ENCODE measurements around the gene DHX16. TPM values are rescaled to one million over a fixed set of nuclear protein-coding genes. Genes with fewer than 3 reads are reported as not detected.

Gene DHX16
- total and polyA plus RNA-seq, 9 of the 15 experiments (the other 6 are each of a cell fraction or from before 2014, with no cell fraction given): 14.6 to 66.1 (median 47.5) TPM

DNA sequence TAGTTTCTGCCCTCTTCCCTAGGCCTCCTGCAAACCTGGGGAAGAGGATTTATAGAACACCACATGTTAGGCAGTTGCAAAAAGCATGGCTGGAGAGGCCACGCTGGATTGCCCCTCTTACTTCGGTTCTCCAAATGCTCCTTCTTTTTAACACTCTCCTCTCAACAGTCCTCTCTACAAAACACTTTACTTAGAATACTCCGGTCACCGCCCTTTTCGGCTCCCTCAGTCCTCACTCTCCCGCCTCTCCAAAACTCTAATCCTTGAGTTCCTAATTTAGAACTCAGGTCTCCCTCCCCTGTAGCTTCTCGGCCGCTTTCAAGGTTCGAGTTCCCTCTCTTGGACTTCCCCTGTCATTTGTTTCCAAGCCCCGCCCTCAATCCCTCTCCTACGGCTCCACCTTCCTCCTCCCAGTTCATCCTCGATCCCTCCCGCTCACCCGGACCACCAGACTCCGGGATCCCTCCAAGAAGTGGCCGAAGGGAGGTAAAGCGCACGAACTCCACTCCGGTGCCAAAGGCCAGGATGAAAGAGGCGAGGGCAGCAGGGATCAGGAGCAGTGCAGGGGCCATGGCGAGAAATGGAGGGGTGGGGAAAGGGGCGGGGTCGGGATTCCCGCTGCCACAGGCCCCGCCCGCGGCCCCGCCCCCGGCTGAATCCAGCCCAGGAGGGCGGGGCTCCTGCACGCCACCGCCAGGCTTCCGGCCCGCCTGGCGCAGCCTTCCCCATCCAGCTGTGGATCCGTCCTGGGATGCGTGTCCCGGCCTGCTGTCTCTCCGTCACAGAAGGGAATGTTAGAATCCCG, 17.8 kb upstream of the DHX16 start, which contains the start of gene NRM (continued):
- TF ChIP-seq, protein P1, sequence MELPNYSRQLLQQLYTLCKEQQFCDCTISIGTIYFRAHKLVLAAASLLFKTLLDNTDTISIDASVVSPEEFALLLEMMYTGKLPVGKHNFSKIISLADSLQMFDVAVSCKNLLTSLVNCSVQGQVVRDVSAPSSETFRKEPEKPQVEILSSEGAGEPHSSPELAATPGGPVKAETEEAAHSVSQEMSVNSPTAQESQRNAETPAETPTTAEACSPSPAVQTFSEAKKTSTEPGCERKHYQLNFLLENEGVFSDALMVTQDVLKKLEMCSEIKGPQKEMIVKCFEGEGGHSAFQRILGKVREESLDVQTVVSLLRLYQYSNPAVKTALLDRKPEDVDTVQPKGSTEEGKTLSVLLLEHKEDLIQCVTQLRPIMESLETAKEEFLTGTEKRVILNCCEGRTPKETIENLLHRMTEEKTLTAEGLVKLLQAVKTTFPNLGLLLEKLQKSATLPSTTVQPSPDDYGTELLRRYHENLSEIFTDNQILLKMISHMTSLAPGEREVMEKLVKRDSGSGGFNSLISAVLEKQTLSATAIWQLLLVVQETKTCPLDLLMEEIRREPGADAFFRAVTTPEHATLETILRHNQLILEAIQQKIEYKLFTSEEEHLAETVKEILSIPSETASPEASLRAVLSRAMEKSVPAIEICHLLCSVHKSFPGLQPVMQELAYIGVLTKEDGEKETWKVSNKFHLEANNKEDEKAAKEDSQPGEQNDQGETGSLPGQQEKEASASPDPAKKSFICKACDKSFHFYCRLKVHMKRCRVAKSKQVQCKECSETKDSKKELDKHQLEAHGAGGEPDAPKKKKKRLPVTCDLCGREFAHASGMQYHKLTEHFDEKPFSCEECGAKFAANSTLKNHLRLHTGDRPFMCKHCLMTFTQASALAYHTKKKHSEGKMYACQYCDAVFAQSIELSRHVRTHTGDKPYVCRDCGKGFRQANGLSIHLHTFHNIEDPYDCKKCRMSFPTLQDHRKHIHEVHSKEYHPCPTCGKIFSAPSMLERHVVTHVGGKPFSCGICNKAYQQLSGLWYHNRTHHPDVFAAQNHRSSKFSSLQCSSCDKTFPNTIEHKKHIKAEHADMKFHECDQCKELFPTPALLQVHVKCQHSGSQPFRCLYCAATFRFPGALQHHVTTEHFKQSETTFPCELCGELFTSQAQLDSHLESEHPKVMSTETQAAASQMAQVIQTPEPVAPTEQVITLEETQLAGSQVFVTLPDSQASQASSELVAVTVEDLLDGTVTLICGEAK (IDR thresholded peaks at IDR 0.05): peak; percentile 76
- TF ChIP-seq, protein P1 (CRISPR knock-in tag; IDR thresholded peaks at IDR 0.05): no peak
- TF ChIP-seq TAL1 (IDR thresholded peaks at IDR 0.05) (no peak), HNRNPK (IDR thresholded peaks at IDR 0.05; ENCODE audit: low read depth, low read length, poor library complexity, severe bottlenecking) (peak; percentile 35), SRF (CRISPR knock-in tag; IDR thresholded peaks at IDR 0.05) (peak in 1 of 2 experiments; percentile 25; a peak in 1 of 4 replicates), MEF2D (tag; conservative IDR thresholded peaks at IDR 0.05; ENCODE audit: low read depth) (peak; percentile 73; the same call in 1 of the 2 replicates), MAZ (CRISPR knock-in tag; conservative IDR thresholded peaks at IDR 0.05 in 1 of 2, IDR thresholded peaks at IDR 0.05 in 1 of 2) (peak; percentile 80 to 96), SAP30 (IDR thresholded peaks at IDR 0.05; ENCODE audit: borderline replicate concordance, insufficient read depth, low read depth, low read length, poor library complexity, severe bottlenecking) (peak; percentile 56), BHLHE40 (IDR thresholded peaks at IDR 0.05; ENCODE audit: low read length) (peak; percentile 82), NFRKB (IDR thresholded peaks at IDR 0.05; ENCODE audit: low read depth) (0 out of 2 replicates have a peak, but pooled peaks have one; percentile 54), TCF3 (CRISPR knock-in tag; IDR thresholded peaks at IDR 0.05) (no peak), ZFX (CRISPR knock-in tag; IDR thresholded peaks at IDR 0.05) (peak; percentile 53), CCNT2 (IDR thresholded peaks at IDR 0.05; ENCODE audit: borderline replicate concordance, extremely low read depth, insufficient read length, low read depth, low read length) (peak; percentile 74), POLR2AphosphoS5 (IDR thresholded peaks at IDR 0.05; ENCODE audit: control insufficient read depth, insufficient read depth, low read depth, low read length) (peak; percentile 43; the same call in 1 of the 2 replicates), MEF2A (IDR thresholded peaks at IDR 0.05; ENCODE audit: control insufficient read depth, low read depth, low read length) (peak; percentile 58; the same call in 1 of the 2 replicates), NCOA4 (IDR thresholded peaks at IDR 0.05; ENCODE audit: partially characterized antibody) (no peak)
- TF ChIP-seq, protein P2, sequence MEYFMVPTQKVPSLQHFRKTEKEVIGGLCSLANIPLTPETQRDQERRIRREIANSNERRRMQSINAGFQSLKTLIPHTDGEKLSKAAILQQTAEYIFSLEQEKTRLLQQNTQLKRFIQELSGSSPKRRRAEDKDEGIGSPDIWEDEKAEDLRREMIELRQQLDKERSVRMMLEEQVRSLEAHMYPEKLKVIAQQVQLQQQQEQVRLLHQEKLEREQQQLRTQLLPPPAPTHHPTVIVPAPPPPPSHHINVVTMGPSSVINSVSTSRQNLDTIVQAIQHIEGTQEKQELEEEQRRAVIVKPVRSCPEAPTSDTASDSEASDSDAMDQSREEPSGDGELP (CRISPR knock-in tag; IDR thresholded peaks at IDR 0.05; ENCODE audit: borderline replicate concordance): peak; percentile 93

All from K562 (cell line).